Endothelial cell of hepatic sinusoid (primary cell): ENCODE results near the gene DOCK1.
"Not testable (repeated sequence)": the region's sequence is repeated elsewhere in the genome, so short reads cannot be mapped to it uniquely, and the experiment has no call there.

Experiments
- in situ Hi-C: cut with HindIII; loops from 2 replicates; pipeline ENCODE4 v1.10.0; 2017; ENCODE audit warnings: low sequenced_read_pairs

DOCK1 gene

GRCh38 chr10:126921974-126922525, 16.8 kb downstream of the DOCK1 start:
- in situ Hi-C loops, result no loop called here

- in situ Hi-C loops, result no loop called here
These were observed 19.1 kb downstream of the DOCK1 start for GRCh38 chr10:126924180-126924914.

- in situ Hi-C loops, result no loop called here
These were observed 19.7 kb downstream of the DOCK1 start for GRCh38 chr10:126924915-126925300.

GRCh38 chr10:126926568-126926967, 21.3 kb downstream of the DOCK1 start:
- in situ Hi-C loops, result no loop called here

GRCh38 chr10:126927799-126928198, 22.6 kb downstream of the DOCK1 start:
- in situ Hi-C loops, result no loop called here

- in situ Hi-C loops, result no loop called here
These were observed 23.0 kb downstream of the DOCK1 start for GRCh38 chr10:126928274-126928673.

- in situ Hi-C loops, result no loop called here
These were observed 24.2 kb downstream of the DOCK1 start for GRCh38 chr10:126929391-126929790.

- in situ Hi-C loops, result no loop called here
These were observed 25.1 kb downstream of the DOCK1 start for GRCh38 chr10:126930131-126930882.

- in situ Hi-C loops, result no loop called here
These were observed 25.8 kb downstream of the DOCK1 start for GRCh38 chr10:126930883-126931503.

GRCh38 chr10:126931544-126931943, 26.3 kb downstream of the DOCK1 start:
- in situ Hi-C loops, result no loop called here

- in situ Hi-C loops, result no loop called here
These were observed 27.3 kb downstream of the DOCK1 start for GRCh38 chr10:126932516-126932915.

GRCh38 chr10:126933116-126933515, 27.9 kb downstream of the DOCK1 start:
- in situ Hi-C loops, result no loop called here

GRCh38 chr10:126935263-126935946, 30.2 kb downstream of the DOCK1 start:
- in situ Hi-C loops, result no loop called here

GRCh38 chr10:126937026-126937425, 31.8 kb downstream of the DOCK1 start:
- in situ Hi-C loops, result no loop called here

- in situ Hi-C loops, result not testable (repeated sequence)
These were observed 32.9 kb downstream of the DOCK1 start for GRCh38 chr10:126938121-126938520.

GRCh38 chr10:126939706-126940105, 34.5 kb downstream of the DOCK1 start:
- in situ Hi-C loops, result no loop called here

- in situ Hi-C loops, result no loop called here
These were observed 35.6 kb downstream of the DOCK1 start for GRCh38 chr10:126940670-126941310.

- in situ Hi-C loops, result no loop called here
These were observed 39.0 kb downstream of the DOCK1 start for GRCh38 chr10:126944191-126944590.

- in situ Hi-C loops, result no loop called here
These were observed 40.3 kb downstream of the DOCK1 start for GRCh38 chr10:126945351-126946030.

GRCh38 chr10:126946746-126947145, 41.5 kb downstream of the DOCK1 start:
- in situ Hi-C loops, result no loop called here
